A549 treated with AZD2906 at 1 μM for 4 hours (cell line): ENCODE results near the gene ZNF25. TPM values are rescaled to one million over a fixed set of nuclear protein-coding genes. Genes with fewer than 3 reads are reported as not detected.

Source experiments
- total RNA-seq: library from RNA; stranded (reverse); fragments of 200-300 nt; extraction: Qiagen RNA extraction; gene quantifications from 5 replicates; pipeline ENCODE4 v1.2.3, GENCODE V29; 2022

ZNF25 gene
- 1.1 to 2.0 TPM (median 1.6 TPM) in 5 replicates for total RNA-seq

DNA sequence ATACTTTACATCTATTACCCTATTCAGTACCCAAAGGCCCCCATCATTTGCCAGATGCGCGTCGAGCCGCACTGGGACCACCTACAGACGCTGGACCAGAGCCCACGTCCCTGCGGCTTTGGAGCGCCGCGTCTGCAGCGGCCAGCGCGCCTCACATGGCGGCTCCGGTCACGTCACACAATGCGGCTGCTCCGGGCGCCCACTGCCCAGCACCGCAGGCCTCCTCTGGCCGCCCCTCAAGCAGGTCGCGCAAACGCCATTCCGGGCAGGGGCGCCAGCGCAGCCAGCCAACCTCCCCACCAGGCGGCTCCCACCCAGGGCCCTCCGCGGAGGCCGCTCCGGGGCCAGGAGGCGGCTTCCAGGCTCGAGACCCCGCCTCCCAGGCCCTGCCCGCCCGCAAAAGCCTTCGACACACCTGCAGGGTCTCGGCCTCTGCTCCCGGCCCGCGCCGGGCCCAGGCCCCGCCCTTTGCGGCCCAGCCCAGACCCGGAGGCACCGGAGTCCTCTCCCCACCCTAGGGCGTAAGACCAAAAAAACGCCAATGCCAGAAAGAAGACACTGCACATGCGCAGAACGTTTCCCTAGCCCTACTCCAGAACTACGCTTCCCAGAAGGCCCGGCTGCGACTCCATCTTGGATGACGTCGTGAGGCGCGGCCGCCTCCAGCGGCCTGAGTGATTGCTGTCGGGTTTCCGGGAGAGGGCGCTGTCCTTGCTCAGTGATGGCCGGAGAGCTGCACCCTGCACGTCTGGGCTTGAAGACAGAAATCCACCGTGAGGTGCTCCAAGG is at the start of gene ZNF25:
Gene ZNF25, minus strand, starts transcription at position 557 of the 789 bp plus-strand sequence. CDS start 4,925 bp downstream, outside the sequence.

DNA sequence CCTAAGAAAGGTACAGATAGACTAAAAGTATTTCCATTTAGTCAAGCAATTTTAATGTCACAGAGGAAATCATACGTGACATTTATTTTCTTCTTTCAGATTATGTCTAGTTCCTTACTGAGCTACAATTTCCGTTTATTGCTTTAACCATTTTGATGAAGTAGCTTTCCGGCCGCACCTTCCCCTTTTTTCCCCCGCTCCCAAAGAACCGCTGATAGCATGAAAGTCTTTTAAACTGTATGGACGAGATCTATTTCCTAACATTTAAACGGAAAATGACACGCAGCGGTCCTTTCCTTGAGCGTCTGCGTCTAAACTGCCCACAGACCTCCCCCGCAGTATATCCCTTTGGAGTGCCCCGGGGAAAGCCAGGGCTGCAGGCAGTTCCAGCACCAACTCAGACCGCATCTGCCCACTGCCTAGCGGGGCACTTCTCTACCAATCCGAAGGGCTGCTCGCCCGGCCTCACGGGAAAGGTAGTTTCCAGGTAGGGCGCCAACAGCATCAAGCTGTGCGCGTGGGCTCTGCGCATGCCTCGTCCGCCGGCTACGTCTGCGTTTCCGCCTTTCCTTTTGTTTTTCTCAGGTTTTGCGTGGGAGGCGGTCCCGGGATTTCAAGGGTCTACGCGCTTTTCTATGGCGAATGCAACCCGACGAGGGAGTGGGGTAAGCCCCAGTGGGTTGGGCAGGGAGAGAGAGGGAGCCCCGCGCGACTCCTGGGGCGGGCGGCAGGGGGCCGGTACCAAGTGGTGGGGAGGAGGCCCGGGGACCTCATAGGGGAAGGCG is 33.9 kb upstream of the ZNF25 start, which contains the start of gene ZNF33A:
Gene ZNF33A, plus strand, starts transcription at position 557 of the 785 bp plus-strand sequence. CDS start 1,667 bp downstream, outside the sequence.

Other genes starting within 250 kb of the ZNF25 start
- 2.8 to 4.0 TPM (median 3.7 TPM) in 5 replicates for gene ZNF248, start 119.0 kb downstream of the ZNF25 start, total RNA-seq
- 6.8 to 8.4 TPM (median 7.9 TPM) in 5 replicates for gene ZNF33A, start 34.0 kb upstream of the ZNF25 start, total RNA-seq
- gene ZNF37A, start 117.7 kb upstream of the ZNF25 start, total RNA-seq: 4.2 to 6.1 TPM (median 4.9 TPM) in 5 replicates